ENCODE results near the gene SLC34A2. TPM values are rescaled to one million over a fixed set of nuclear protein-coding genes. Genes with fewer than 3 reads are reported as not detected.

The SLC34A2 gene
- total and polyA plus RNA-seq, 2 donors from 2014 or later = 2.9 to 694 TPM

GRCh38 chr4:25663781-25664180 is 8.1 kb downstream of the SLC34A2 start:
- Histone ChIP-seq H3K4me1 (ENCODE audit: control insufficient read depth in 2 of 3, insufficient read depth in 2 of 3, low read depth in 1 of 3, low read length in 3 of 3) (no peaks in the 10 kb centered on the region), H3K36me3 (ENCODE audit: control insufficient read depth in 2 of 3, insufficient read depth in 3 of 3, low read length in 3 of 3) (no peaks in the 10 kb centered on the region), H3K9ac (ENCODE audit: low read length in 3 of 3) (no peak overlapping the region), H3K27ac (ENCODE audit: low read depth in 2 of 2, low read length in 2 of 2) (no peak overlapping the region), H3K27me3 (ENCODE audit: control insufficient read depth, insufficient read depth, low read length) (no peaks in the 10 kb centered on the region), H3K9me3 (ENCODE audit: control insufficient read depth in 2 of 3, insufficient read depth in 1 of 3, low read length in 3 of 3) (no peaks in the 10 kb centered on the region), H3K4me3 (ENCODE audit: low read length in 3 of 3) (no peak overlapping the region)
- TF ChIP-seq CTCF (IDR thresholded peaks at IDR 0.05; ENCODE audit: borderline replicate concordance, extremely low read depth, insufficient read depth) = no peak
- intact Hi-C loops (cut with DNase I) = no loop called here
- peak in 2 of 5 donors; percentile 10 to 30 for DNase-seq
- no peak for FAIRE-seq

- DNase-seq (no peak), FAIRE-seq (no peak)
- H3K4me3 ChIP-seq (ENCODE audit: low read length in 3 of 3) = no peak overlapping the region
- H3K36me3 ChIP-seq (ENCODE audit: control insufficient read depth in 2 of 3, insufficient read depth in 3 of 3, low read length in 3 of 3) = no peaks in the 10 kb centered on the region
- no peaks in the 10 kb centered on the region for H3K9me3 ChIP-seq (ENCODE audit: control insufficient read depth in 2 of 3, insufficient read depth in 1 of 3, low read length in 3 of 3)
- H3K27me3 ChIP-seq (ENCODE audit: control insufficient read depth, insufficient read depth, low read length) = no peaks in the 10 kb centered on the region
- no peaks in the 10 kb centered on the region for H3K4me1 ChIP-seq (ENCODE audit: control insufficient read depth in 2 of 3, insufficient read depth in 2 of 3, low read depth in 1 of 3, low read length in 3 of 3)
- TF ChIP-seq CTCF (IDR thresholded peaks at IDR 0.05; ENCODE audit: borderline replicate concordance, extremely low read depth, insufficient read depth) = no peak
- H3K27ac ChIP-seq (ENCODE audit: low read depth in 2 of 2, low read length in 2 of 2) = no peak overlapping the region
- H3K9ac ChIP-seq (ENCODE audit: low read length in 3 of 3) = no peak overlapping the region
- intact Hi-C loops (cut with DNase I) = no loop called here
Measured at GRCh38 chr4:25666031-25666630, 10.5 kb downstream of the SLC34A2 start.

DNA sequence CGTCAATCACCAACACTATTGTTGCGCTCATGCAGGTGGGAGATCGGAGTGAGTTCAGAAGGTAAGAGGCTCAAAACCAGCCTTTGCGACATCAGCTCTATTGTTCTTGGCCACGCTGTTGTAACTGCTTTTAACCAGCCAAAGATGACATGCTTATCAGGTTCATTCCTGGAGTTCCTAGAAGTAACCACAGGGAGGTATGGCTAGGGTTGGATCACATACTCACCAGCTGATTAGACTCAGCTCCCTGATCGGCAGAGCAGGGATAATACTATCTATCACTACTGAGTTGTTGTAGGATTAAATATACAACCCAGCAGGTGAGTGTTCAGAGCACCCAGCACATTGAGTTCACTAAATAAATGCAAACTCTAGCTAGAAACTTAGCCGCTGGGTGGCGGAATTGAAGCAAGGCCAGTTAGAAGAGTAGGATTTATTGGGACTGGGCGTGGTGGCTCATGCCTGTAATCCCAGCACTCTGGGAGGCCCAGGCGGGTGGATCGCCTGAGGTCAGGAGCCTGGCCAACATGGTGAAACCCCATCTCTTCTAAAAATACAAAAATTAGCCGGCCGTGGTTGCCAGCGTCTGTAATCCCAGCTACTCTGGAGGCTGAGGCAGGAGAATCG is 12.4 kb downstream of the SLC34A2 start:
- no peak overlapping the region for H3K9ac ChIP-seq (ENCODE audit: low read length in 3 of 3)
- FAIRE-seq (no peak), DNase-seq (no peak)
- H3K27ac ChIP-seq (ENCODE audit: low read depth in 2 of 2, low read length in 2 of 2) = no peak overlapping the region
- no peaks in the 10 kb centered on the region for H3K36me3 ChIP-seq (ENCODE audit: control insufficient read depth in 2 of 3, insufficient read depth in 3 of 3, low read length in 3 of 3)
- H3K4me1 ChIP-seq (ENCODE audit: control insufficient read depth in 2 of 3, insufficient read depth in 2 of 3, low read depth in 1 of 3, low read length in 3 of 3) = no peaks in the 10 kb centered on the region
- H3K9me3 ChIP-seq (ENCODE audit: control insufficient read depth in 2 of 3, insufficient read depth in 1 of 3, low read length in 3 of 3) = no peaks in the 10 kb centered on the region
- no peaks in the 10 kb centered on the region for H3K27me3 ChIP-seq (ENCODE audit: control insufficient read depth, insufficient read depth, low read length)
- H3K4me3 ChIP-seq (ENCODE audit: low read length in 3 of 3) = no peak overlapping the region
- intact Hi-C loops (cut with DNase I) = no loop called here
- no peak for TF ChIP-seq CTCF (IDR thresholded peaks at IDR 0.05; ENCODE audit: borderline replicate concordance, extremely low read depth, insufficient read depth)

Measured in kidney (tissue), 14 donors.